NT2/D1 (cell line): ENCODE measurements around the gene DAPP1.

Source experiments
- SUZ12 ChIP-seq: IDR thresholded peaks from 2 replicates; pipeline ENCODE4 v1.6.1; 2011; ENCODE audit not compliant: insufficient read length, insufficient read depth; ENCODE audit errors: extremely low read depth
- ZNF274 ChIP-seq: IDR thresholded peaks from 2 replicates; pipeline ENCODE4 v1.6.1; 2011; ENCODE audit warnings: mild to moderate bottlenecking, low read depth, low read length

DNA sequence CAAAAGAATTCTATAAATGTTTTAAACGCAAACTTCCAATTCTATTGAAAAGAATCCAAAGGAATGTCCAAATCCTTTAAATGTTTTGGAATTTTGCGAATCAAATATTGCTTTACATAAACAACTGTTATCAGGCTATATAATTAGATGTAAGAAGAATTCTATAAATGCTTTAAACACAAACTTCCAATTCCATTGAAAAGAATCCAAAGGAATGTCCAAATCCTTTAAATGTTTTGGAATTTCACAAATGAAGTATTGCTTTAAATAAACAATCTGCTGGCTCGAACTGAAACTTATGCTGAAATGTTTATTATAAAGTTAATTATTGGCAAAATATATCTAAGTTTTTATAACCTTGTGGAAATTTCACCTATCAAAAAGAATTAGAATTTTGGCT is 16.1 kb downstream of the DAPP1 start:
- TF ChIP-seq ZNF274 (no peak), SUZ12 (no peak)
